Measurements from ENCODE around the gene MYD88. TPM values are rescaled to one million over a fixed set of nuclear protein-coding genes. Genes with fewer than 3 reads are reported as not detected.
A peak's percentile ranks its signal among the peaks of the same experiment; 100 is the strongest.
"Not testable (repeated sequence)": the region's sequence is repeated elsewhere in the genome, so short reads cannot be mapped to it uniquely, and the experiment has no call there.

Gene MYD88
- total RNA-seq, 8 experiments from 2014 or later, result 0.76 to 24.4 (median 9.3) TPM

DNA sequence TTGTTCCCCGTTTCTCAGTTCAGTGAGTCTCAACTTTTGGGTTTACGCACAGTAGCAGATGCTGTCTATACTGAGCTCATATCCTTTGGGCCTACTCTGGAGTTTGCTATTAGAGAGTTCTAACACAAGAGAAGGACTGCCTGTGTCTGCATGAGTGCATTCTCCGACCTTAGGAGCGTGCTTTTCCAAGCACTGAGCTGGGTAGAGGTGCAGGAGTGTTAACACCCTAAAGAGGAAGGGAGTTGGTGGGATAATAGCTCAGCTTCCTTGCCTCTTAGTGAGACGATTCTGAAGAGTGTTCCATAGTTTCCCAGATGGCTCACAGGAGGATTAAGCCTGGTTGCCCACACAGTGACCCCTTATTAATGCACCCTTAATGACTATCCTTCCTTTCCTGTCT lies 20.0 kb downstream of the MYD88 start:
- 29 to 100% (median 75%) methylated on average over 2 to 5 of the region's 5 CpGs; no CpG with 5 or more reads in 2 of the 10 experiments for WGBS, 10 experiments

DNA sequence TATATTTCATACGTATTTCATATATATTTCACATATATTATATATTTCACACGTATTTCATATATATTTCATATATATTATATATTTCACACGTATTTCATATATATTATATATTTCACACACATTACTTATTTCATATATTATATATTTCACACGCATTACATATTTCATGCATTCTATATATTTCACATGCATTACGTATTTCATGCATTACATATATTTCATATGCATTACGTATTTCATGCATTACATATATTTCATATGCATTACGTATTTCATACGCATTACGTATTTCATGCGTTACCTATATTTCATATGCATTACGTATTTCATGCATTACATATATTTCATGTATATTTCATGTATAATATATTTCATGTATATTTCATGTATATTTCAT lies 22.2 kb downstream of the MYD88 start:
- in situ Hi-C loops (cut with MboI; ENCODE audit: low pct_unique_long_range_greater_than_20kb in 2 of 9, low sequenced_read_pairs in 9 of 9, unreplicated experiment in 9 of 9); H3K4me3 ChIP-seq; H3K4me1 ChIP-seq (replicated peaks in 1 of 2); H3K27ac ChIP-seq; ATAC-seq (replicated peaks in 6 of 8): not testable (repeated sequence)
- WGBS, 10 experiments, result 87 to 100% (median 96%) methylated on average over 6 to 11 of the region's 11 CpGs

More for the DNA sequence above, 20.0 kb downstream of the MYD88 start:
- in situ Hi-C loops (cut with MboI; ENCODE audit: low pct_unique_long_range_greater_than_20kb in 2 of 9, low sequenced_read_pairs in 9 of 9, unreplicated experiment in 9 of 9), result no loop called here
- Histone ChIP-seq H3K4me3 (no peak overlapping the region), H3K27ac (no peak overlapping the region), H3K4me1 (replicated peaks in 1 of 2) (no peaks in the 10 kb centered on the region)
- no peak for ATAC-seq (replicated peaks in 6 of 8)

DNA sequence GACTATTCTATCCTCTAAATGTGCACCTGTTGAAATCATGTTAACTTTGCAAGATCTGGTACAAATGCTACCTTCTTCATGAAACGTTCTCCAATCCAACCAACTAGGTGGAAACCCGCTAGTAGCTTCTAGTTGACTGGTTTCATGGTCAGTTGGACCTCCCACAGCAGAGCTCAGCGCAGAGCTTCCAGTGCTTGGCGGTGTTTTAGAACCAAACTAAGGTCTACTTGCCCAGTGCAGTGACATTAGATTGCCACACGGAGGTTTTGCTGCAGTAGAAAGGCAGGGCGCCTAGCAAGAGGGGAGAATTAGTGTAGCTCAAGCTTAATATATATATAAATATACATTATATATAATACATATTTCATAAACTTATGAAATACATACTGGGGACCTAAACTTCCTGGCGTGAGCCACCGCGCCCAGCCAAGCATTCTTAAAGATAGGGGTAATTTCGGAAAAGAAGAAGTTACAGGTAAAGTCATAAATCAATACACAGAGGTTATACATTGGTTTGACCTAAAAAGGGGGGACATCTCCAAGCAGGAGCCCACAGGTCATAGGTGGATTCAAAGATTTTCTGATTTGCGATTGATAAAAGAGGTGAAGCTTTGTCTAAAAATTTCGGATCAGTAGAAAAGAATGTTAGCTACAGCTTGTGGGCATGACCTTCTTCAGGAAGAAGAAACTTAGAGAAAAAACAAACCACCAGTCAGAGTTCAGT lies 24.8 kb downstream of the MYD88 start:
- H3K4me1 ChIP-seq (replicated peaks in 1 of 2), result peaks cover 12 to 19% of the 10 kb centered on the region in 2 donors
- no peak overlapping the region for H3K4me3 ChIP-seq
- 83 to 96% (median 91%) methylated on average over 4 to 12 of the region's 12 CpGs; no CpG with 5 or more reads in 2 of the 10 experiments for WGBS, 10 experiments
- no peak overlapping the region for H3K27ac ChIP-seq
- in situ Hi-C loops (cut with MboI; ENCODE audit: low pct_unique_long_range_greater_than_20kb in 2 of 9, low sequenced_read_pairs in 9 of 9, unreplicated experiment in 9 of 9), result no loop called here
- ATAC-seq (replicated peaks in 6 of 8), result no peak

DNA sequence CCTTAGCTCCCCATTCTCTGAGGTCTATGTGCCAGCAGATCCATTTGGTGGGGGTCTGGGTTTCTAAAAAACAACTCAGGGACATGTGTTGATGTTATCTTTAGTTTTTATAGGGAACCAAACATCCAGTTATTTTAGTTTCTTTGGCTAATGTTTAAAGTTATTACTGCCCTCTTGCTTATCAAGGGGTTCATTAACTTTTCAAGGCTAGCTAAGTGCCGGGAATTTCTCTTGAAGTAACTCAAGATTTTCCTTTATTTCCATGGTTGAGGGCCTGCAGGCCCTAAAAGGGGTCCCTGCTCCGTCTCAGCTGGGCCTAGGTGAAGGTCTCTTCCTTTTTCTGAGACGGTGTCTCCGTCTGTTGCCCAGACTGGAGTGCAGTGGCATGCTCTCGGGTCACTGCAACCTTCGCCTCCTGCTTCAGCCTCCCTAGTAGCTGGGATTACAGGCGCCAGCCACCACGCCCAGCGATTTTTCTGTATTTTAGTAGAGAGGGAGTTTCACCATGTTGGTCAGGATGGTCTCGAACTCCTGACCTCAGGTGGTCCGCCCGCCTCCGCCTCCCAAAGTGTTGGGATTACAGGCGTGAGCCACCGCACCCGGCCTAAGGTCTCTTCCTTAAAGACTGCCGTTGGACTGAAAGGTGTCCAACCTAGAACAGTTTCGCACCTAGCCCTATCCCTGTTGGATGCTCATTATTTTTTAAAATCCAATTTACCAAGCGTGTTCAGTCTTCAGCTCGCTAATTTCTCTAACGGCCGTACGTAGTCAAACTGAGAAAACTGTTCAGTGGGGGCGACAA lies 25.6 kb downstream of the MYD88 start:
- Histone ChIP-seq H3K4me3 (peak overlapping the region; percentile 77 to 87 (median 83)), H3K4me1 (replicated peaks in 1 of 2) (peaks cover 12 to 19% of the 10 kb centered on the region in 2 donors), H3K27ac (peak overlapping the region; percentile 98 to 99)
- no peak for ATAC-seq (replicated peaks in 6 of 8)
- in situ Hi-C loops (cut with MboI; ENCODE audit: low pct_unique_long_range_greater_than_20kb in 2 of 9, low sequenced_read_pairs in 9 of 9, unreplicated experiment in 9 of 9), result no loop called here
- WGBS, 10 experiments, result 64 to 100% (median 75%) methylated on average over 1 to 20 of the region's 24 CpGs

DNA sequence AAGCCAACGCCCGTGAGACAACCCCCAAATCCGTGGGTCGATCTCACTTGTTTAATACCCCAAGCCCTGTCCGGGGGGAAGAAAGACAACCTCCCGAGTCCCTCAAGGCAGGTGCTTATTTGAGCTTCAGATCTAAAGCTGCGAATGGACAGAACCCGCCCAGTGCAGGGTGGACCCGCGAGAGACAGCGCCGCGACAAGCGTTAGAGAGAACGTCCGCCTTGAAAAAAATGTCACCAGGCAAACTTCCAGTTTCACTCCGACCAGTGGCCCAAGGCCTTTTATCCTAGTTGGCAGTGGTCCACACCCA lies 26.1 kb downstream of the MYD88 start:
- peak overlapping the region; percentile 77 to 87 (median 83) for H3K4me3 ChIP-seq
- peaks cover 12 to 19% of the 10 kb centered on the region in 2 donors for H3K4me1 ChIP-seq (replicated peaks in 1 of 2)
- H3K27ac ChIP-seq, result peak overlapping the region; percentile 98 to 99
- 0 to 36% (median 5%) methylated on average over 1 to 10 of the region's 17 CpGs; no CpG with 5 or more reads in 2 of the 10 experiments for WGBS, 10 experiments
- ATAC-seq (replicated peaks in 6 of 8), result peak in 1 of 8 experiments; percentile 18
- in situ Hi-C loops (cut with MboI; ENCODE audit: low pct_unique_long_range_greater_than_20kb in 2 of 9, low sequenced_read_pairs in 9 of 9, unreplicated experiment in 9 of 9), result no loop called here

DNA sequence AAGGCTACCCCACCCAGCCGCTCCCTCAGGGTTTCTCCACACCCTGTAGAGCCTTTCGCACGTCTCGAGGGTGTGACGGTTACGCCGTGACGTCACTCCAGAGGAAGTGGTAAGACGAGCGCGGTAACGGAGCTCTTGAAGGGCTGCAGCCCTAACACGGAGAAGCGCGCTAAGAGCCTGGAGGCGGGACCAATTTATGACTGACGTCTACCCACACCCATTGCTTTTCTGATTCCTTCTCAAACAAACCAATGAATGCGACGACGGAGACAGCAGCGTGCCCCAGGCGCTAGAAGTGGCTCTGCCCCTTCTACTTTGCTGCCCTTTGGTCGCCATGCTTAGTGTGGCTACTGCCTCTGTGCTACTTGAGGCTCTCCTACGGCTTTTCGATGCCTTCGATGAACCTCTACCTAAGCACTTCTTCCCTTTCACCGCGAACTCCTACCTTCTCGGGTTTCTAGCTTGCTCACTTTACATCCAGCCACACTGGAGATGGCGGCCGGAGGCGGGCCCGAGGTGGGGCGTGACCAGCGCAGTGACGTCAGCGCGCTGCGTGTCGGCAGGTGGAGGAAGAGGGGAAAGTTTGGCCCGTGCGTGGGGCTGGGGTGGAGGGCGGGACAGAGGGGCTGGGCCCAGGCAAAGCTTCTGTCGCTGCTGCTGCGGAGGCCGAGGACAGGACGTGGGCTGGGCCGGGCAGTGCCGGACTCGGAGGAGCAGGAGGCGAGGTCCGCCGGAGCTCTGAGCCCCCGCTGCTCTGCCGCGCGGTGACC lies 26.7 kb downstream of the MYD88 start, which contains the start of gene OXSR1:
Gene OXSR1, plus strand, starts transcription at position 586 of the 770 bp plus-strand sequence. CDS start 340 bp downstream, outside the sequence.
- ATAC-seq (replicated peaks in 6 of 8), result peak; percentile 80 to 93 (median 92)
- in situ Hi-C loops (cut with MboI; ENCODE audit: low pct_unique_long_range_greater_than_20kb in 2 of 9, low sequenced_read_pairs in 9 of 9, unreplicated experiment in 9 of 9), result no loop called here
- peak within 1 kb of the TSS; percentile 77 to 87 (median 83) for H3K4me3 ChIP-seq
- 0 to 7% (median 0%) methylated on average over 1 to 18 of the region's 57 CpGs; no CpG with 5 or more reads in 1 of the 10 experiments for WGBS, 10 experiments
- peaks cover 12 to 19% of the 10 kb centered on the region in 2 donors for H3K4me1 ChIP-seq (replicated peaks in 1 of 2)
- H3K27ac ChIP-seq, result peak within 1 kb of the TSS; percentile 98 to 99

DNA sequence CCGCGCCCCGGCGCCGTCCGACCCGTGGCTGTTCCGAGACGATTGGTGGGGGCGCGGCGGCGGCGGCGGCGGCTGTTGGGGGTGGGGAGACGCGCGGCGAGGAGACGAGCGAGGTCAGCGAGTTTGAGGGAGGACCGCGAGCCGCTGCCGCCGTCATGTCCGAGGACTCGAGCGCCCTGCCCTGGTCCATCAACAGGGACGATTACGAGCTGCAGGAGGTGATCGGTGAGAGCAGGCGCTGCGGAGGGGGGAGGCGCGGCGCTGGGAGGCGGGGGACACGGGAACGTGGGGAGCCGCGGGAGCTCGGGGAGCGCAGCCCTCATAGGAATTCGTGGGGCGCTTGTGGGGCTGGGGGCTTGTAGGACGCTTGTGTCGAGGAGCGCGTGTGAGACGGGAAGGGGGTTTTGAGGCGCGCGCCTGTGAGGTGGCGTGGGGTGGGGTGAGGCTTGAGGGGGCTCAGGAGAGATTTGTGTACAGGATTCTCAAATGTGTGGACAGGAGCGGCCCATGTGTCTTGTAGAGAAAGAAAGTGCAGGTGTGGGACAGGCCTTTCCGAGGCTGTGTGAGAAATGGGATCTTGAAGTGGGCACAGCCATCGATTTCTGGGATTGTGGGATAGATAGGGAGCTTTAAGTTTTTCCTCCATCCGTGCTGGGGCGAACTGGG lies 27.4 kb downstream of the MYD88 start:
- Histone ChIP-seq H3K4me3 (peak overlapping the region; percentile 77 to 87 (median 83)), H3K27ac (peak overlapping the region; percentile 98 to 99), H3K4me1 (replicated peaks in 1 of 2) (peaks cover 12 to 19% of the 10 kb centered on the region in 2 donors)
- peak; percentile 5 to 32 (median 28) for ATAC-seq (replicated peaks in 6 of 8)
- WGBS, 10 experiments, result 0% methylated on average over 1 of the region's 62 CpGs; no CpG with 5 or more reads in 9 of the 10 experiments
- in situ Hi-C loops (cut with MboI; ENCODE audit: low pct_unique_long_range_greater_than_20kb in 2 of 9, low sequenced_read_pairs in 9 of 9, unreplicated experiment in 9 of 9), result no loop called here

DNA sequence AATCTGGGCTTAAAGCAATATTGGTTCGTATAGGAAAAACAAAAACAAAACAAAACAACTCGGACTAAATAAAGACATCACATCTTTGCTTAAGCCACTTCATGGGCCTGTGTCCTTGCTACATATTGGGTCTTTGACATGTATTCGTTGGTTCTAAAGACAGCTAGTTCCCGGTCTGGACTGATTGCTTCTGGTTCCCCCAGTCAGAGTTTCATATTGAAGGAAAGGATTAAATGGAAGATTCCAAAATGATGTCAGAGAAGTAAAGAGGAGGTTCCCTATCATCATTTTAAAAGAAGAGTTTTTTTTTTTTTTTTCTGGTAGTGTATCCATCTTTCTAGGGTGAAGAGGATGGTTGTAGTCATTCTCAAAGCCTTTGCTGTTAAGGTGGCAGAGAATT lies 29.1 kb downstream of the MYD88 start:
- ATAC-seq (replicated peaks in 6 of 8), result no peak
- in situ Hi-C loops (cut with MboI; ENCODE audit: low pct_unique_long_range_greater_than_20kb in 2 of 9, low sequenced_read_pairs in 9 of 9, unreplicated experiment in 9 of 9), result no loop called here
- Histone ChIP-seq H3K4me3 (no peak overlapping the region), H3K27ac (no peak overlapping the region), H3K4me1 (replicated peaks in 1 of 2) (peaks cover 12 to 19% of the 10 kb centered on the region in 2 donors)
- 49 to 92% (median 84%) methylated on average over 2 to 4 of the region's 4 CpGs; no CpG with 5 or more reads in 2 of the 10 experiments for WGBS, 10 experiments

DNA sequence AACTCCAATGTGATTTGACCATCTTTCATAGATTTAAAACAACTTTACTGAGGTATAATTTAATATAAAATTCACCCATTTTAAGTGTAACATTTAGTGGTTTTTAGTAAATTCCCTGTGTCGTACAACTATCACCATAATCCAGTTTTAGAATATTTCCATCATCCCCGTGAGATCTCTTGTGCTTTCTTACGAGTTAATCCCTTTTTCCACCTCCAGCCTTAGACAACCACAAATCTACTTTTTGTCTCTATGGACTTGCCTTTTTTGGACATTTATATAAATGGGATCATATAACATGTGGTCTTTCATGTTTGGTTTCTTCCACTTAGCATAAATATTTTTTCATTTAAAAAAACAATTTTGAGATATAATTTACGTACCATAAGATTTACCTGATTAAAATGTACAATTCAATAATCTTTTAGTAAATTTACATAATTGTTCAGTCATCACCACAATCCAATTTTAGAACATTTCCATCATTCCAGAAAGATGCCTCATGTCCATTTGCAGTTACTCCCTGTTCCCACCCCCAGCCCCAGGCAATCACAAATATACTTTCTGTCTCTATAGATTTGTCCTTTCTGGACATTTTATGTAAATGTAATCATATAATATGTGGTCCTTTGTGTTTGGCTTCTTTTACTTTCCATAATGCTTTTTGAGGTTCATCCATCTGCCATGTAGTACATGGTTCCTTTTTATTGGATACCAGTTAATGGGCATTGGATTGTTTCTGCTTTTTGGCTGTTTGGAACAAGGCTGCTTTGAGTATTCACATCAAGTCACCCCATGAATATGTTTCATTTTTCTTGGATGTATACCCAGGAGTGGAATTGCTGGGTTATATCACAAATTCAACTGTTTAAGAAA lies 29.9 kb downstream of the MYD88 start:
- no peak overlapping the region for H3K4me3 ChIP-seq
- H3K4me1 ChIP-seq (replicated peaks in 1 of 2), result peaks cover 12 to 19% of the 10 kb centered on the region in 2 donors
- H3K27ac ChIP-seq, result no peak overlapping the region
- ATAC-seq (replicated peaks in 6 of 8), result peak in 3 of 8 experiments; percentile 3 to 6 (median 5)
- WGBS, 10 experiments, result 0 to 100% (median 85%) methylated on average over 2 to 4 of the region's 4 CpGs; no CpG with 5 or more reads in 1 of the 10 experiments
- in situ Hi-C loops (cut with MboI; ENCODE audit: low pct_unique_long_range_greater_than_20kb in 2 of 9, low sequenced_read_pairs in 9 of 9, unreplicated experiment in 9 of 9), result no loop called here

DNA sequence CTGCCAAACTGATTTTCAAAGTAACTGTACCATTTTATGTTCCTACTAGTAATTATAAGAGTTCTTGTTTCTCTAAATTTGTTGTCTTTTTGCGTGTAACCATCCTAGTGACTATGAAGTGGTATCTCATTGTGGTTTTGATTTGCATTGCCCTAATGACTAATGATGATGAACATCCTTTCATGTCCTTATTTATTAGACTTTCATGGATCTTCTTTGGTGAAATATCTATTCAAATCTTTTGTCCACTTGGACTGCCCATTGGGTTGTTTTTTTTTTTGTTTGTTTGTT lies 30.5 kb downstream of the MYD88 start:
- H3K27ac ChIP-seq, result no peak overlapping the region
- WGBS, 10 experiments, result 0 to 100% (median 67%) methylated on average over 1 of the region's 1 CpG; no CpG with 5 or more reads in 1 of the 10 experiments
- no peak overlapping the region for H3K4me3 ChIP-seq
- in situ Hi-C loops (cut with MboI; ENCODE audit: low pct_unique_long_range_greater_than_20kb in 2 of 9, low sequenced_read_pairs in 9 of 9, unreplicated experiment in 9 of 9), result no loop called here
- H3K4me1 ChIP-seq (replicated peaks in 1 of 2), result peaks cover 12 to 19% of the 10 kb centered on the region in 2 donors
- ATAC-seq (replicated peaks in 6 of 8), result no peak

DNA sequence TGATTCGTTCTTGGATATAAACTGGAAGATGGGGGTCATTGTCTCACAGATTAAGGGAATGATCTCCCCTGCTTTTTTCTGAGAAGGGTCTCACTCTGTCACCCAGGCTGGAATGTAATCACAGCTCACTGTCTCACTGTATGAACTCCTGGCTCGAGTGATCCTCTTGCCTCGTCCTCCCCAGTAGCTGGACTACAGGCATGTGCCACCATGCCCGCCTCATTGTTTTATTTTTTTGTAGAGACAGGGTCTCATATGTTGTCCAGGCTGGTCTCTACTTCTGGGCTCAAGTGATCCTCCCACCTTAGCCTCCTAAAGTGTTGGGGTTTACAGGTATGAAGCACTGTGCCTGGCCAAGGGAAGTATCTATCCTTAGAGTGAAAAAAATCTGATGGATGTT lies 32.3 kb downstream of the MYD88 start:
- 82 to 100% (median 95%) methylated on average over 1 to 4 of the region's 4 CpGs; no CpG with 5 or more reads in 2 of the 10 experiments for WGBS, 10 experiments
- Histone ChIP-seq H3K4me3 (no peak overlapping the region), H3K4me1 (replicated peaks in 1 of 2) (peaks cover 12 to 16% of the 10 kb centered on the region in 2 donors), H3K27ac (no peak overlapping the region)
- ATAC-seq (replicated peaks in 6 of 8), result no peak
- in situ Hi-C loops (cut with MboI; ENCODE audit: low pct_unique_long_range_greater_than_20kb in 2 of 9, low sequenced_read_pairs in 9 of 9, unreplicated experiment in 9 of 9), result no loop called here

DNA sequence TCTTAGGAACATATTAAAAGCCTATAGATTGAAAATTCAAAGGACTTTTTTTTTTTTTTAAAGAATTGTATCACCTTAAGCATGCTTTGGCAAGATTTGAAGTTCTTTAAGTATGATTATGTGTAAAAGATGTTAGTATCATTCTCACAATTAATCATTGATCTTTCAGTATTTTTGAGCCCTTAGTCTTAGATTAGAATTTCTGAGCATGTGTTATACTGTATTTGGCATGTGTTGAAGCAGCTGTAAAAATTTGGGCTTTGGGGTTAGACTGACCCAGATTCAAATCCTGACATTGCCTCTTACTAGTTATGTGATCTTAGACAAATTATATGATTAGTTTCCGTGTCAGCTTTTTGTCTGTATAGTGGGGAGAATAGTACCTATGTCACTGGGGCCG lies 33.2 kb downstream of the MYD88 start:
- H3K27ac ChIP-seq, result no peak overlapping the region
- 87 to 100% (median 100%) methylated on average over 1 to 2 of the region's 2 CpGs; no CpG with 5 or more reads in 1 of the 10 experiments for WGBS, 10 experiments
- peaks cover 8 to 11% of the 10 kb centered on the region in 2 donors for H3K4me1 ChIP-seq (replicated peaks in 1 of 2)
- H3K4me3 ChIP-seq, result no peak overlapping the region
- ATAC-seq (replicated peaks in 6 of 8), result no peak
- in situ Hi-C loops (cut with MboI; ENCODE audit: low pct_unique_long_range_greater_than_20kb in 2 of 9, low sequenced_read_pairs in 9 of 9, unreplicated experiment in 9 of 9), result no loop called here
